Measurements from ENCODE around the gene TSPEAR. TPM values are rescaled to one million over a fixed set of nuclear protein-coding genes. Genes with fewer than 3 reads are reported as not detected.

Gene TSPEAR
- total RNA-seq, 1 donor = not detected

DNA sequence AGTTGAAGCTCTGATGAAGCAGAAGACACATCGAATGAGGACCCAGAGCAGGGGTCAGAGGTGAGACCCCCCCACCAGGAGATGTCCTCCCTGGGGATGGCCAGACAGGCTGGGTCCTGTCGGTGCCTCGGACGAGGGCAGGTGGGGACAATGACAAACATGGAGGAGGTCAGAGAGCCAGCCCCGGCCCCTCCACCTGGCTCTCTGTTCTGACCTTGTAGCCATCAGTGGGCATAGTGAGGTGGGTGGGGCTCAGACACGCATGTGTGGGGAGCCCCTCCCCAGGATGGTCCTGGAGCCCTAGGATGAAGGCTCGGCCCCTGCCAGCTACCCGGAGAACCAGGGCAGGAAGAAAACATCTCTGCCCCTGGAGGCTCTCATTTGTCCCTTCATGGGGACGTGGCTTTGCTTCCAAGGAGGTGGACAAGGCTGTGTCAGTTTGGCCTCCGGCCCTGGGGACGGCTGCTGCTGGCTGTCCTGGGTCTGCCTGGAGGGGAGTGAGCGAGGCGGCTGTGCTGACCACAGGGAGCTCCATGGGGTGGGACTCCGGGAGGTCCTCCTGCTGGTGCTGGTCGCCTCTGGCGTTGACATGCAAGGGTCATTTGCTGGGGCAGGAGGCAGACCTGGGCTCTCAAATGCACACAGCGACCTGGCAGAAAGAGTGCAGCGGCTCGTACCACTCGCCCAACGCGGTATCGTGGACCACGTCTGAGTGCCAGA is 121.6 kb downstream of the TSPEAR start:
- H3K27ac ChIP-seq (ENCODE audit: low read depth, low read length) = no peak overlapping the region
- H3K9me3 ChIP-seq (ENCODE audit: low read depth, low read length) = no peaks in the 10 kb centered on the region
- no peak for TF ChIP-seq CTCF (IDR thresholded peaks at IDR 0.05; ENCODE audit: extremely low read depth, low read depth, low read length)
- no peaks in the 10 kb centered on the region for H4K20me1 ChIP-seq (ENCODE audit: insufficient read depth, low read length)
- no peak for DNase-seq (ENCODE audit: insufficient read length, low spot score, missing footprints)
- H3K4me3 ChIP-seq (ENCODE audit: insufficient read depth, low read length) = no peak overlapping the region
- H3K79me2 ChIP-seq (ENCODE audit: insufficient read depth, low read length) = no peaks in the 10 kb centered on the region
- H3K4me1 ChIP-seq (ENCODE audit: insufficient read depth, low read length) = no peaks in the 10 kb centered on the region
- H3K36me3 ChIP-seq (ENCODE audit: insufficient read depth, low read length) = no peaks in the 10 kb centered on the region
- H2AFZ ChIP-seq (ENCODE audit: low read length) = no peak overlapping the region
- peaks cover 23% of the 10 kb centered on the region for H3K27me3 ChIP-seq (ENCODE audit: insufficient read depth, low read length)
- H3K4me2 ChIP-seq (ENCODE audit: insufficient read depth, low read length) = no peak overlapping the region

DNA sequence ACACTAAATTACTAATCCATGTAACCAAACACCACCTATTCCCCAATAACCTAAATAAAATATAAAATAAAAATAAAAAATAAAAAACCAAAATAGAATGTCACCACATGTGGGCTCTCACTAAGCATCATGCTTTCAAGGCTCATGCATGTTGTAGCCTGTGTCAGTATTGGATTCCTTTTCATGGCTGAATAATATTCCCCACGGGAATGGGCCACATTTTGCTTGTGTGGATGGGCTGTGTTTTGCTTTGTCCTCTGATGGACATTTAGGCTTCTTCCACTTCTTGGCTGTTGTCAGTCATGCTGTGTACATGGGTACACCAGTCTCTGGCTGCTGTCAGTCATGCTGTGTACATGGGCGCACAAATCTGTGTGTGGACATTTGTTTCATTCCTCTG is 122.3 kb downstream of the TSPEAR start:
- Histone ChIP-seq H3K27me3 (ENCODE audit: insufficient read depth, low read length) (peaks cover 18% of the 10 kb centered on the region), H3K79me2 (ENCODE audit: insufficient read depth, low read length) (no peaks in the 10 kb centered on the region), H3K4me2 (ENCODE audit: insufficient read depth, low read length) (no peak overlapping the region), H3K4me1 (ENCODE audit: insufficient read depth, low read length) (no peaks in the 10 kb centered on the region), H3K9me3 (ENCODE audit: low read depth, low read length) (no peaks in the 10 kb centered on the region), H3K27ac (ENCODE audit: low read depth, low read length) (no peak overlapping the region), H4K20me1 (ENCODE audit: insufficient read depth, low read length) (no peaks in the 10 kb centered on the region), H2AFZ (ENCODE audit: low read length) (no peak overlapping the region), H3K4me3 (ENCODE audit: insufficient read depth, low read length) (no peak overlapping the region), H3K36me3 (ENCODE audit: insufficient read depth, low read length) (no peaks in the 10 kb centered on the region)
- no peak for DNase-seq (ENCODE audit: insufficient read length, low spot score, missing footprints)
- TF ChIP-seq CTCF (IDR thresholded peaks at IDR 0.05; ENCODE audit: extremely low read depth, low read depth, low read length) = no peak

DNA sequence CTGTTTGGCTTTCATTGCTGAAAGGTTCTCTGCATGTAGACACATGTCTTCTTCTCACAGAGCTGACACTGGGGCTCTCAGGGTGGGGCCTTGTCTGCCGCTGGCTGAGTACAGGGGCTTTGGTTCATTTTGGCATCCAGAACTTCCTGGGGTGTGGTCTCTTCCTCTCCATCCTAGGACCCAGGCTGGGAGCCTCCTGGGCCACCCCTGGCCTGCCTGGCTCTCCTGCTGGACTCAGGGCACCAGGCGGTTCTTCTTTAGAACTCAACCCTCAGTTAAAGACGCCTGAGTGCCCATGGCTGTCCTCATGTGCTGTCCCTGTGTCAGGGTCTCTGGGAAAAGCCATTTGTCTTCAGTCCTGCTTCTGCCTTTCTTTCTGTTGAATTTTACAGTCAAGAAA is 125.5 kb downstream of the TSPEAR start:
- no peak for DNase-seq (ENCODE audit: insufficient read length, low spot score, missing footprints)
- no peaks in the 10 kb centered on the region for H3K36me3 ChIP-seq (ENCODE audit: insufficient read depth, low read length)
- H2AFZ ChIP-seq (ENCODE audit: low read length) = no peak overlapping the region
- H3K4me2 ChIP-seq (ENCODE audit: insufficient read depth, low read length) = no peak overlapping the region
- no peaks in the 10 kb centered on the region for H4K20me1 ChIP-seq (ENCODE audit: insufficient read depth, low read length)
- no peaks in the 10 kb centered on the region for H3K4me1 ChIP-seq (ENCODE audit: insufficient read depth, low read length)
- no peaks in the 10 kb centered on the region for H3K27me3 ChIP-seq (ENCODE audit: insufficient read depth, low read length)
- no peaks in the 10 kb centered on the region for H3K79me2 ChIP-seq (ENCODE audit: insufficient read depth, low read length)
- H3K9me3 ChIP-seq (ENCODE audit: low read depth, low read length) = no peaks in the 10 kb centered on the region
- TF ChIP-seq CTCF (IDR thresholded peaks at IDR 0.05; ENCODE audit: extremely low read depth, low read depth, low read length) = no peak
- no peak overlapping the region for H3K4me3 ChIP-seq (ENCODE audit: insufficient read depth, low read length)
- no peak overlapping the region for H3K27ac ChIP-seq (ENCODE audit: low read depth, low read length)

DNA sequence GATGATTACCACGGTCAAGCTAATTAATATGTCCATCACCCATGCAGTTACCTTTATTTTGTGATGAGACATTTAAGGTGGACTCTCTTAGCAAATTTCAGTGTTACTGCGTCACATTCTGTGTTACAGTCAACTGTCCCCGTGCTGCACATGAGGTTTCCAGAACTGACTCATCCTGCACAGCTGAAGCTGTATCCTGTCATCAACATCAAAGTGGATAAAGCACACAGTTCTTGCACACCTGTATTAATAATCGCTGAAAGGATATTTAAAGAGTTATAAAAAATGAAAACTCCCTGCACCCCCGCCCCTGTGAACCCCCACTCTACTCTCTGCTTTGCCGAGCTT is 127.6 kb downstream of the TSPEAR start:
- no peak for TF ChIP-seq CTCF (IDR thresholded peaks at IDR 0.05; ENCODE audit: extremely low read depth, low read depth, low read length)
- no peaks in the 10 kb centered on the region for H3K79me2 ChIP-seq (ENCODE audit: insufficient read depth, low read length)
- H3K4me1 ChIP-seq (ENCODE audit: insufficient read depth, low read length) = no peaks in the 10 kb centered on the region
- H2AFZ ChIP-seq (ENCODE audit: low read length) = no peak overlapping the region
- H3K27ac ChIP-seq (ENCODE audit: low read depth, low read length) = no peak overlapping the region
- no peak overlapping the region for H3K4me2 ChIP-seq (ENCODE audit: insufficient read depth, low read length)
- DNase-seq (ENCODE audit: insufficient read length, low spot score, missing footprints) = no peak
- no peaks in the 10 kb centered on the region for H3K36me3 ChIP-seq (ENCODE audit: insufficient read depth, low read length)
- no peak overlapping the region for H3K4me3 ChIP-seq (ENCODE audit: insufficient read depth, low read length)
- H4K20me1 ChIP-seq (ENCODE audit: insufficient read depth, low read length) = no peaks in the 10 kb centered on the region
- no peaks in the 10 kb centered on the region for H3K9me3 ChIP-seq (ENCODE audit: low read depth, low read length)
- no peaks in the 10 kb centered on the region for H3K27me3 ChIP-seq (ENCODE audit: insufficient read depth, low read length)

Data from osteoblast (primary cell).